Measurements from ENCODE around the gene CELF2. TPM values are rescaled to one million over a fixed set of nuclear protein-coding genes. Genes with fewer than 3 reads are reported as not detected.
"Not testable (repeated sequence)": the region's sequence is repeated elsewhere in the genome, so short reads cannot be mapped to it uniquely, and the experiment has no call there.

CELF2 gene
- total RNA-seq, 1 donor from 2014 or later, result 6.4 TPM

- DNase-seq (ENCODE audit: low read depth), result no peak
Observed at GRCh38 chr10:11170993-11171851, 153.6 kb downstream of the CELF2 start.

- DNase-seq (ENCODE audit: low read depth), result no peak
Observed at GRCh38 chr10:11173042-11173441, 155.4 kb downstream of the CELF2 start.

DNA sequence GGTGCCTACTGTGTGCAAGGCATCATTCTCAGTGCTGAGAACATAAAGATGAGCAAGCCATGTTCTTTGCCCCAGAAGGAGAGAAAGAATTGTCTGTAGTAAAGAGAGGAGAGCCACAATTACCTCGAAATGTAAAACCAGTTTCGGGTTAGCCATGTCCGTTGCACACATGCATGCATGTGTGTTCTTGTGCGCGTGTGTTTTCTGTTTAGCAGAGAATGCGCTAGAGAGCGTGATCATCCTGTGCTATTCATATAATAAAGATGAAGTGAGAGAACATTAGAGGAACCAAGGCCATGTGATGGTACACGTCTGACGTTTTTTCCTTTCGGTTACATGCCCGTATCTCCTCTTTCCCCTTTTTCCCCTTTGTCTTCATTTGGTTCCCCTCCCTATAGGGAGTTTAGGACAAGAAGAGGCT is 158.2 kb downstream of the CELF2 start:
- no peak for DNase-seq (ENCODE audit: low read depth)

DNA sequence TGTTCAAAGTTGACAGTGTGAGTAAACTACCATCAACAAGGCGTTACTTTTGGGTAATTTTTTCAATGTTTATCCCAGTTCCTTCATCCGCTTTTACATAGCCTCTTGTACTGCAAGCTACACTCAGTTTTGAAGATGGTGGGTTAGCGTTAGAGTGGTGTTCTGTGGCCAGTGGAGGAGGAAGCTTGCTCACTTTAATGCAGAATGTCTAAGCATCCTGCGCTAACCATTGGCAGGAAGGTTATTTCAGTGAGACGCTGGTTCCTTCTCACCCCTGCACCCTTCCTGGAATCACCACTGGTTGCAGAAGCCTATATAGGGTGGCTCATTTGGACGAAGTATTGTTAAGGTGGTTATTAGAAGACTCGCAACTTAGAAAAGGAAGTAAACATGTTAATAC is 159.1 kb downstream of the CELF2 start:
- DNase-seq (ENCODE audit: low read depth), result no peak

DNA sequence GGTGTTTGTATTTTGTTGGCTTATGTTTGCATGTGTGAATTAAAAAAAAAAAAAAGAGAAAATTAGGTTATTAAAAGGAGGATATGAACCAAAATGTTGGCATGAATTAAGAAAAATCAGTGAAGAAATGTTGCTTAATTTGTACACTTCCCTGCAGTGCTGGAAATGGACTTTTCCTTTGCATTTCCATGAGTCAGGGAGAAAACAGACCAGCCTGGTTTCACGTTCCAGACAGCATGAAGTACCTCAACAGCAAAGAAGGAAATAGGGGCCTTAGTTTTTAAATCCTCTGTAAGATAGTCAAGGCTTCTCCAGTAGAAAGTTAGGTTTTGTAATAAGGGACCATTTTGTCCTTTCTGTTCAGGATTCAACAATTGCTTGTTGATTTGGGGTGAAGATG is 159.7 kb downstream of the CELF2 start:
- no peak for DNase-seq (ENCODE audit: low read depth)

DNA sequence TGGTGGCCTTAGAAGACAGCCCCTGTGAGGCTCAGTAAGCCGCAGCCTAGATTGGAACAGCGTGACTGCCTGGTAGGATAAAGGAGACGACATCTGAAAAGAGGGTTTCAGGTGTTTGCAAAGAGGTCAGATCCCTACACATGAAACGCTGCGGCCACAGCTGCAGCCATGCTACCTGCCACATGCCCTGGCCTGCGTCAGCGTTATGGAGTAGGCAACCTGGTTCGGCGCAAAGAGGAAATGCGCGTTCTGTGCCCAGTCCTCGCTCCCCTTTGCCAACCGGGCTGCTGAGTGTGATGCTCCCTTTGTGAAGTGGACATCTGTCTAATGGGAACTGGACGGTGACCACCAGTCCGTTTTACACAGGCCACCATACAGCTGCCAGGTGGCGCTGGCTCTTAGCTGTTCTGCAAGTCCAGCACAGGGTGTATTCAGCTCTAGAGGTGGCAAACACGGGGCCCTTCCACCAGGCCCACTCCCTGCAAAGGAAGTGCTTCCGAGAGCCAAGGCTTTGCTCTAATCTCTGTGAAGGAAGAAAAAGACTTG is 160.3 kb downstream of the CELF2 start:
- no peak for DNase-seq (ENCODE audit: low read depth)

- no peak for DNase-seq (ENCODE audit: low read depth)
Observed at GRCh38 chr10:11178606-11179515, 161.2 kb downstream of the CELF2 start.

GRCh38 chr10:11179516-11180105 is 161.9 kb downstream of the CELF2 start:
- DNase-seq (ENCODE audit: low read depth), result no peak

DNA sequence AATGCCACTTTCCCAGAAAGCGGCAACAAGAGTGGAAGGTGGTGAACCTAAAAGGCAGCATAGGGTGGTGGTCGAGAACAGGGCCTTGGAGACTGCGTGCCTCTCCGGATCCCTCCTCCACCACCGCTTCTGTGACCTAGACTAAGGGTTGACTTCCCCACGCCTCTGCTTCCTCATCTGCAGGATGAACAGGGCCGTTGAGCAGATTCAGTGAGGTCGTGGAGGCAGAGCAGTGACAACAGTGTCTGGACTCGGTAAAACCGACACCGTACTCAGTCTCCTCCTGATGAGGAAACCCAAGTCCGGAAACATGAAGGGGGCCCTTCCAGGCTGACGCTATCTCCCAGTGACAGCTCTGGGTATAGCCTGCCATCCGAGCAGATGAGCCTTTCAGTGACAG is 162.6 kb downstream of the CELF2 start:
- DNase-seq (ENCODE audit: low read depth), result no peak

GRCh38 chr10:11181978-11182377 is 164.3 kb downstream of the CELF2 start:
- DNase-seq (ENCODE audit: low read depth), result no peak

- no peak for DNase-seq (ENCODE audit: low read depth)
Observed at GRCh38 chr10:11183015-11183414, 165.3 kb downstream of the CELF2 start.

GRCh38 chr10:11184093-11184492 is 166.4 kb downstream of the CELF2 start:
- DNase-seq (ENCODE audit: low read depth), result no peak

DNA sequence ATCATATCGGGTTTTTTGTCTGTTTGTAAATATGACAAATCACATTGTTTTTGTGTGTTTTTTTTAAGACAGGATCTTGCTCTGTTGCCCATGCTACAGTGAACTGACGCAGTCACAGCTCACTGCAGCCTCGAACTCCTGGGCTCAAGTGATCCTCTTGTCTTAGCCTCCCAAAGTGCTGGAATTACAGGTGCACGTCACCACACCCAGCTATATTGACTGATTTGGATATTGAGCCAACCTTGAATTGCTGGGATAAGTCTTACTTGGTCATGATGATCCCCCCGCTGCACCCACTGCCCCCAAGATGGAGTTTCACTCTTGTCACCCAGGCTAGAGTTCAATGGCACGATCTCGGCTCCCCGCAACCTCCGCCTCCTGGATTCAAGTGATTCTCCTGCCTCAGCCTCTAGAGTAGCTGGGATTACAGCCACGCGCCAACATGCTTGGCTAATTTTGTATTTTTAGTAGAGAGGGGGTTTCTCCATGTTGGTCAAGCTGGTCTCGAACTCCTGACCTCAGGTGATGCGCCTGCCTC is 167.5 kb downstream of the CELF2 start:
- not testable (repeated sequence) for DNase-seq (ENCODE audit: low read depth)

DNA sequence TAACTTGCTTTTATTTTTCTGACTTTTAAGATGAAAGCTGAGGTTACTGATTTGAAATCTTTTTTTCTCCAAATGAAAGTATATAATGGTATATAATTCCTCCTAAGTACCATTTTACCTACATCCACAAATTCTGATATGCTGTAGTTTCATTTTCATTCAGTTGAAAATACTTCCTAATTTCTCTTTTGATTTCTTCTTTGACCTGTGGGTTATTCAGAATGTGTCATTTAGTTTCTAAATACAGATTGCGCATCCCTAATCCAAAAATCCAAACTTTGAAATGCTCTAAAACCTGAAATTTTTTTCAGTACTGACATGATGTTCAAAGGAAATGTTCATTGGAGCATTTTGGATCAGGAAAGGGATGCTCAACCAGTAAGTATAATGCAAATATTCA is 168.7 kb downstream of the CELF2 start:
- no peak for DNase-seq (ENCODE audit: low read depth)

DNA sequence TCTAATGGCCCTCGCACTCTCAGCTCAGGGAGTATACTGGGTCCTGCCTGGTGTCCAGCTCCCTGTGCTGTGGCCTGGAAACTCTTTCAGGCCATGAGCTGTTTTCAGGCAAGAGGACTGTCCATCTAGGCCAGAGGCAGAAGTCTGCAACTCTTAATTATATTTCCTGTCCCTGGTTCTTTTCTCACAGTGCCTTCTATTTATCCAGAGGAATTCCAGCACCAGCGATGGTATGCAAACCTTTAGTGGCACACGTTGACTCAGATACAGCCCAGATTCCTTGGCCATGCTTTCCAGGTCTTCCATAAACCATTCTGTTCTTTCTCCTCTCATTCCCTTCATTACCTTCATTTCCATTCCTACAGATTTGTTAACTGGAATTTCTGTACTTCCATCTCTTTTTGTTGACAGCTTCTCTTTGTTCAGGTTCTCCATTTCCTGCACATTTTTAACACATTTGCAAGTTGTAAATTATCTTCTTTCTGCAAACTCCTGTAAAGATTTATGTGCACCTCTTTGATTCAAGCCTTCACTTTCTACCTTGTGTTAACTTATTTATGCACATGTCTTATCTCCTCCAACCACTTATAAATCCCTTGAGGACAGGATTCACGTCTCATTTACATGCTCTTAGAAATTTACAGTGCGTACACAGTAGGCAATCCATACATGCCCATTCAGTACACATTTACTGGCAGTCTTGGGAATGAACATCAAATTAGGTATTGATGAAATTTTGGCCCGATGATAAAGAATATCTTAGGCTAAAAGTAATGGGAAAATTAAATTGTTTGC is 172.1 kb downstream of the CELF2 start:
- DNase-seq (ENCODE audit: low read depth), result no peak

- DNase-seq (ENCODE audit: low read depth), result no peak
Observed at GRCh38 chr10:11191190-11191589, 173.5 kb downstream of the CELF2 start.

- DNase-seq (ENCODE audit: low read depth), result no peak
Observed at GRCh38 chr10:11191678-11192077, 174.0 kb downstream of the CELF2 start.

DNA sequence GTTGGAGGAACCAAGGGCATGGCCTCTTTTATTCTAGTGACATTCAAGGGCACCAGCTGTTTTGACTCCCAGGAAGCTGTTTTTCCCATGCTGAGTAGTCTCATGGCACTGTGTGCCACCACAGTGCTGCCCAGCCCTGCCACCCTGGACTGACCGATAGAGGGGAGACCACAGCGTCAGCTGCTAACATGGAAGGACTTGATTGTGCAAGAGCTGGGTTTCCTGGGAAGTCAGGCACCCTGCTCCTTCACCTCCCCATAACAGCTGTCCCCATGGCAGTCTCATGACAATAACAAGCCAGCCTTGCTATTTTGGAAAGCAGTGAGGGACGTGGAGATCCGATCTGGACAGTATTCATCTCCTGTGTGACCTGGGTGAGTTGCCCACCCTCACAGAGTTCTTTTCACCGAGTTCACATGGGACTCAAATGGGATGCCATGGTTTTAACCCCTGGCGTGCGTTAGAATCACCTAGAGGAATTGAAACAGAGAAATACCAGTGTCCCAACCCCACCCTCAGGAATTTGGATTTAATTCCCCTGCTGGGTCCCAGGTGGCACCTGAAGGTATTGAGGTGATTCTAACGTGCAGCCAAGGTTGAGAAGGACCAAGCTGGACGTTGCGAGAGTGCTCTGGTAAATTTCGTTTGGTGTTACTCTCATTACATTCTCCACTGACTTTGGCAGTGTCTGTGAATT is 174.8 kb downstream of the CELF2 start:
- DNase-seq (ENCODE audit: low read depth), result no peak

GRCh38 chr10:11193001-11193551 is 175.4 kb downstream of the CELF2 start:
- DNase-seq (ENCODE audit: low read depth), result no peak

Data from renal cortical epithelial cell (primary cell).